Effector memory CD4-positive, alpha-beta T cell (primary cell): Measurements from ENCODE around the gene YOD1.

Source experiments
- DNase-seq, 3 donors: peaks; one replicate each; pipeline ENCODE4 v3.0.0-alpha.2; 2020
- H3K27ac ChIP-seq: 2 replicates; pipeline ENCODE4 v1.7.0; 2013; ENCODE audit warnings: mild to moderate bottlenecking, low read length, moderate library complexity; ENCODE audit not compliant: insufficient read depth, poor library complexity, severe bottlenecking
- H3K27me3 ChIP-seq: replicated peaks from 2 replicates; pipeline ENCODE4 v1.7.0; 2013; ENCODE audit warnings: mild to moderate bottlenecking, low read length; ENCODE audit not compliant: insufficient read depth, control insufficient read depth, poor library complexity, severe bottlenecking
- H3K36me3 ChIP-seq: 2 replicates; pipeline ENCODE4 v1.7.0; 2013; ENCODE audit warnings: mild to moderate bottlenecking, low read length, moderate library complexity; ENCODE audit not compliant: control insufficient read depth, insufficient read depth
- H3K4me1 ChIP-seq: 2 replicates; pipeline ENCODE4 v1.7.0; 2013; ENCODE audit warnings: low read length, mild to moderate bottlenecking; ENCODE audit not compliant: control insufficient read depth, insufficient read depth, poor library complexity, severe bottlenecking
- H3K4me3 ChIP-seq: 2 replicates; pipeline ENCODE4 v1.7.0; 2013; ENCODE audit warnings: low read length, low read depth, mild to moderate bottlenecking; ENCODE audit not compliant: insufficient read depth, poor library complexity, severe bottlenecking
- H3K9me3 ChIP-seq: 2 replicates; pipeline ENCODE4 v1.7.0; 2013; ENCODE audit warnings: mild to moderate bottlenecking, low read length, moderate library complexity; ENCODE audit not compliant: control insufficient read depth

The YOD1 gene

DNA sequence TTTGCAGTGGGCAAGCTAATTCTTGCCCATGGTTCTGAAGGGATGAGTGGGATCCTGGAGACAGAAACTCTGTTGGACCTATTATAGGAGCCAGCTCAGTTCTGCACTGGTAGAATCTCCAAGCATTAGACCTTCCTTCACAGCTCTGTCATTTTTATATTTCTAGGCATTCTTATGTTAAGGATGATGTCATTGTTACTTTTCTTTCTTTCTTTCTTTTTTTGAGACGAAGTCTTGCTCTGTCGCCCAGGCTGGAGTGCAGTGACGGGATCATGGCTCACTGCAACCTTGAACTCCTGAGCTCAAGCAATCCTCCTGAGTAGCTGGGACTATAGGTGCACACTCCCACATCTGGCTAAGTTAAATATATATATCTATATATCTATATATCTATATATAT, 9.6 kb upstream of the YOD1 start:
- DNase-seq, result no peak
- no peaks in the 10 kb centered on the region for H3K27me3 ChIP-seq
- H3K36me3 ChIP-seq, result no peaks in the 10 kb centered on the region
- no peaks in the 10 kb centered on the region for H3K4me1 ChIP-seq
- no peak overlapping the region for H3K27ac ChIP-seq
- H3K4me3 ChIP-seq, result no peak overlapping the region
- no peaks in the 10 kb centered on the region for H3K9me3 ChIP-seq

DNA sequence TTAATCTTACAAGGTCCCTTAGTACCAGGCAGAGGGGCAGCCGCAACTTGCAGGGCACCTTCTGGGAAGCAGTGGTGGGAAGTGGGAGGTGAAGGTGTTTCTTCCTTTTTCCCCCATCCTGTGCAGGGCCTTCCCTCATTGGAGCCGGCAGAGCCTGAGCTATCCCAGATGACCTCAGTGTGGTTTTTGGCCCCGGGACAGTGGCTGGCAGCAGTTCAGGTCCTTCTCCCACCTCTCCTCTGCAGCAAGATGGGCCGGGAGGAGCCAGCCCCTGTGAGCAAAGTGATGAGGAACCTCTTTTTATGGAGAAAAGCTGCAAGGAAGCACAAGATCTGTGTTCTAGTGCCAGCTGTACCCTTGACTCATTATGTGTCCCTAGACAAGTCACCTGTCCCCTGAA, 8.9 kb upstream of the YOD1 start:
- no peak overlapping the region for H3K27ac ChIP-seq
- H3K27me3 ChIP-seq, result no peaks in the 10 kb centered on the region
- no peak for DNase-seq
- H3K9me3 ChIP-seq, result no peaks in the 10 kb centered on the region
- no peaks in the 10 kb centered on the region for H3K4me1 ChIP-seq
- H3K36me3 ChIP-seq, result no peaks in the 10 kb centered on the region
- H3K4me3 ChIP-seq, result no peak overlapping the region

DNA sequence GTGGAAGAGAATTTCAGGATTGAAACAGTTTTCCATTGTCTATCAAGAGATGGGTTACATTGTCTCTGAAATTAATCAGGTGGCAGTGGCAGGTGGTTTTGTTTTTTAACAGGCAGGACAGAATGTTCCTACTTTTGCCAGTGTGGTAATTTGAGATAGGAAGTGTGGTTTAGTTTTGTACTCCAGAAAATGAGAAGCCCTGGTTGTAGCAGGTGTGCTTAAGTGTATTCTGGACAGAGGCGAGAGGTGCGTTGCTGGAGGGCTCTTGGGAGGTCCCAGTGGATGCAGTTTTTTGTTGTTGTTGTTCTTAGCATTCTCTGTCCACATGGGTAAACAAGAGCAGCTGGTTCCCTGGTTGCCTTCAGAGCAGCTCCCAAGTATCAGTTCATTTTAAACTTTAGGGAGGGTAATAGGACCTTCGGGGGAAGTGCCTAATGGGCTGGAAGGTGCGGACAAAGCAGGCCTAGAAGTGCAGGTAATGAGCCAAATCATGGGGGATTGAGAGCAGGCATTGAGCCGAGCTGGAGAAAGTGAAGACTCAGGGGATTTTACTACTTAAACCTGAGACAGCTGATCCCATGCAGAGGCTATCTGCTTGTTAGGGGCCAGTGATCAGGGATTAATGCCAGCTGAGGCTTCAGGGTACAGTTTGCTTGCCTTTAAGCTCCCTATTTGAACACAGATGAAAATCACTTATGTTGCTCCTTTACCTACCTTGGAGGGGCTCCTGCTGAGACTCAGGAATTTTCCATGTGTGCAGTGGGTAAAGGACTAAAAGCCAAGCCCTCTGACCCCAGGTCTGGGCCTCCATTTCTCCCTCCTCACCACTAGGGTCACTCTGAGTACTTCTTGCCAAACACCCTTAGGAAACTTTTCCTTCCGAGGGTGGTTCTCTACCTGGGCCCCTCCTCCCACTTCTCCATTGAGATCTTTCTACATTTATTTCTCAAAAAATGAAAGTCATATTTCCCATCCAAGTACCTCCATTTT, 8.2 kb upstream of the YOD1 start:
- no peak overlapping the region for H3K27ac ChIP-seq
- DNase-seq, result no peak

DNA sequence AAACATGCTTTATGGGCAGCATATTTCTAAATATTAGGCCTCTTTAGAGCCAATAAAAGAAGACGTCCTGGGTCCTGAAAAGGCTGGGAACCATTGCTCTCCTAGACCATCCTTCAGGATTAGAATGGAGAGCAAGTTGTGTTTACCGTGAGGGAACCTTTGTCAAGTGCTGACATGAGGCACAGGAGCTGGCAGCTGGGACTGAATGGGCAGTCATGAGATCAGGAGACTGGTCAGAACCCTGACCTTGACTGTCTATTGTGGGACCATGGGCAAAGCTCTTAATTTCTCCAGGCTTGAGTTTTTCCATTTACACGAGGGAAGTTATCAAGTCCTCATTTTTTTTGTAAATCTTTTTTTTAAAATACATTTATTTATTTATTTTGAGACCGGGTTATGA, 7.2 kb upstream of the YOD1 start:
- H3K36me3 ChIP-seq, result no peaks in the 10 kb centered on the region
- no peaks in the 10 kb centered on the region for H3K27me3 ChIP-seq
- no peak overlapping the region for H3K4me3 ChIP-seq
- H3K4me1 ChIP-seq, result no peaks in the 10 kb centered on the region
- no peak for DNase-seq
- H3K9me3 ChIP-seq, result no peaks in the 10 kb centered on the region
- H3K27ac ChIP-seq, result no peak overlapping the region

More for the DNA sequence above, 8.2 kb upstream of the YOD1 start:
- no peak overlapping the region for H3K4me3 ChIP-seq
- H3K4me1 ChIP-seq, result no peaks in the 10 kb centered on the region
- no peaks in the 10 kb centered on the region for H3K9me3 ChIP-seq
- H3K27me3 ChIP-seq, result no peaks in the 10 kb centered on the region
- H3K36me3 ChIP-seq, result no peaks in the 10 kb centered on the region

DNA sequence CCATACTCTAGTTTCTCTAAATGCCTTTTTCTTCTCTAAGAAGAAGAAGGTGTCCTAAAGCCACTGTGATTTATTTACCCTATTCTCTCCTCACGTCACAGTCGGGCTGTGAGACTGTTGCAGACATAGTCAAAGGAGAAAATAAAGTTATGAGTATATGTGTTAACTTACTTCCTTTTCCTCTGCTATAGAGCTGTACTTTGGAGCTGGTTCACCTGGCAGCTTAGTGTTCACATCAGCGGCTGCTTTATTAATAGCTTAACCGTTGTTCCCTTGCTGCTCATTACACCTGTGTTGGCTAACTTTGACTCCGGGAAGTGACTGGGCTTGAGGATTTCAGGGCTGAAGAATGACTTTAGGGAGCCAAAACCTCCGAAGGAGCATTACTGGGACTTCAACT, 5.7 kb upstream of the YOD1 start:
- Histone ChIP-seq H3K36me3 (no peaks in the 10 kb centered on the region), H3K9me3 (no peaks in the 10 kb centered on the region), H3K4me3 (no peak overlapping the region), H3K27ac (no peak overlapping the region), H3K27me3 (no peaks in the 10 kb centered on the region), H3K4me1 (peaks cover 12% of the 10 kb centered on the region)
- no peak for DNase-seq

DNA sequence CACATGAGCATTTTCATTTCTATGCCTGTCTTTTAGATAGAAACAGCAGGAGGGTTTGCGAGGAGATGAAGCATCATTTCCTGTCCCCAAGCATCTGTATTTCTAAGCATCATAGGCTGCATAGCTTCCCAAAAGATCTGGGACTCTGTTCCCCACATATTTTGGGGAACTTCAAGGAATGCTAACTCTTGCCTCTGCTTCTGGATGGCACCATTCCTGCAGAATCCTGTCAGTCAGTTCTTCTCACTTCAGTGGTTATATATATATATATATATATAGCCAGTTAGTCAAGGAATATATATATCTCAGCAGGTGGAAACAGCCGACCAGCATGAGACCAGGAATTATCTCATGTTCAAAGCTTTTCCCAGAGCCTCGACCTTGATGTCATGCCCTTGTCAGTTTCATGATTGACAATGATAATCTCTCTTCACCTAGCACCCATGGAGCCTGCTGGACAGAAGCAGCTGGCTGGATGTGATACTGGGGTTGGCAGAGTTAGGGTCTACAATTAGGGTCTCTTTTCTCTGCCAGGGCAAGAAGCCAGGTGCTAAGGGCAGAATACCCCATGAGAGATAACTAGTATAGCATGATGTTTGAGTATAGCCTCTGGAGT, 4.5 kb upstream of the YOD1 start:
- no peaks in the 10 kb centered on the region for H3K9me3 ChIP-seq
- H3K4me3 ChIP-seq, result no peak overlapping the region
- DNase-seq, result no peak
- peaks cover 17% of the 10 kb centered on the region for H3K4me1 ChIP-seq
- no peaks in the 10 kb centered on the region for H3K27me3 ChIP-seq
- no peaks in the 10 kb centered on the region for H3K36me3 ChIP-seq
- H3K27ac ChIP-seq, result no peak overlapping the region

DNA sequence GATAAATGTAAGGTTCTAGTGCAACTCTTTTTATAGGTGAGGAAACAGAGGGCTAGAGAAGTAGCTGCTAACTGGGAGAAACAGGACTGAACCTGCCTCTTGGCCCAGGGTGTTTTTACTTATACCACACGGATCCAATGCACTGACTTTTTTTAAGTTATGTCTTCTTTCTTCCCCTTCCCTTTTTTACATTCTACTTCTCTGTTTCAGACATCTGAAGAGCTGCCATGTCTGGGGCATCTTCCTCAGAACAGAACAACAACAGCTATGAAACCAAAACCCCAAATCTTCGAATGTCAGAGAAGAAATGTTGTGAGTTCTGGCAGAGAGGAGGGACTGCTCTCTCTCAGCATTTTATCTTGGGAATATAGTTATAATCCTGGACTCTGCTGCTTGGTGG, 3.5 kb upstream of the YOD1 start:
- no peak overlapping the region for H3K27ac ChIP-seq

DNA sequence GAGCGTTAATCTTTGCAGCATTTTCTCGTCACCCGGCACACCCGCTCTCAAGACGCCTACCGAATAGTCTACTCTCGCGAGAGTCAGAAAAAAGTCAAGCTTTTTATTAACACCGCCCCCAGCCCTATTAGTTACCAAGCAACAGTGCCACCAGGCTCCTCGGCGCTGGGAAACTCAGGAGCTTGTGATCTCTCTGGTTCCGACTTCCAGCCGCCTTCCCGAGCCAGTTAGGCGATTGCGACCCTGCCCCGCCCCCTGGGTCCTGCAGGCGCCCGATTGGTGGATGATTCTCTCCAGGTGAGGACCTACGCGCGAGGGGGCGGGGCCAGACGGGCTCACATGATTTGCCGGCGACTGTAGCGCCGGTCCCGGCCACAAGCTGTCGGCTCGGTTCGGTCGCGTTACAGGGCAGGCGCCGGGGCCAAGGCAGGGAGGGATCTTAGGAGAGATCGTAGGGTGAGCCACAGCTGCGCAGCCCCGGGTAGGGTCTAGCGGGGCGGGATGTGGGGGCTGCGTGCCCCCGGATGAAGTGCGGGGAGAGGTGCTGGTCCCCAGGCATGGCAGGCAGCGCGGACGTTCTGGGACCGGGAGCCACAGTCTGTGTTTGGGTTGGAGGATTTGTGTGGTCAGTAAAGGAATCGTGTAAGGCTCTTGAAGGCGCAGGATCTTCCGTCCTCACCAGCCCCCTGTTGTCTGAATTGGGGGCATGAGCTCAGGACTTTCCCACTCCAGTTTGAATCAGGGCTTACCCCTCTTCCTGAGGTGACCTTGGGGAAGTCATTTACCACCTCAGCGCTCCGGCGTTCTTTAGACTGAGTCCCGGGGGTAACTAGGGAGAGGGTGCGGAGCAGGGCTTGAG, 2.1 kb upstream of the YOD1 start, which contains the start of gene PFKFB2:
Gene PFKFB2, plus strand, starts transcription at position 365 of the 859 bp plus-strand sequence. CDS start 1,443 bp downstream, outside the sequence.
- Histone ChIP-seq H3K36me3 (peaks cover 12% of the 10 kb centered on the region), H3K4me1 (peaks cover 20% of the 10 kb centered on the region), H3K27me3 (no peaks in the 10 kb centered on the region), H3K9me3 (no peaks in the 10 kb centered on the region), H3K4me3 (peak within 1 kb of the TSS; percentile 59), H3K27ac (peak within 1 kb of the TSS; percentile 68)
- peak; percentile 89 to 93 (median 91) for DNase-seq

More for the DNA sequence above, 3.5 kb upstream of the YOD1 start:
- H3K36me3 ChIP-seq, result peaks cover under 1% of the 10 kb centered on the region
- H3K4me3 ChIP-seq, result no peak overlapping the region
- H3K9me3 ChIP-seq, result no peaks in the 10 kb centered on the region
- no peaks in the 10 kb centered on the region for H3K27me3 ChIP-seq
- DNase-seq, result no peak
- H3K4me1 ChIP-seq, result peaks cover 20% of the 10 kb centered on the region

DNA sequence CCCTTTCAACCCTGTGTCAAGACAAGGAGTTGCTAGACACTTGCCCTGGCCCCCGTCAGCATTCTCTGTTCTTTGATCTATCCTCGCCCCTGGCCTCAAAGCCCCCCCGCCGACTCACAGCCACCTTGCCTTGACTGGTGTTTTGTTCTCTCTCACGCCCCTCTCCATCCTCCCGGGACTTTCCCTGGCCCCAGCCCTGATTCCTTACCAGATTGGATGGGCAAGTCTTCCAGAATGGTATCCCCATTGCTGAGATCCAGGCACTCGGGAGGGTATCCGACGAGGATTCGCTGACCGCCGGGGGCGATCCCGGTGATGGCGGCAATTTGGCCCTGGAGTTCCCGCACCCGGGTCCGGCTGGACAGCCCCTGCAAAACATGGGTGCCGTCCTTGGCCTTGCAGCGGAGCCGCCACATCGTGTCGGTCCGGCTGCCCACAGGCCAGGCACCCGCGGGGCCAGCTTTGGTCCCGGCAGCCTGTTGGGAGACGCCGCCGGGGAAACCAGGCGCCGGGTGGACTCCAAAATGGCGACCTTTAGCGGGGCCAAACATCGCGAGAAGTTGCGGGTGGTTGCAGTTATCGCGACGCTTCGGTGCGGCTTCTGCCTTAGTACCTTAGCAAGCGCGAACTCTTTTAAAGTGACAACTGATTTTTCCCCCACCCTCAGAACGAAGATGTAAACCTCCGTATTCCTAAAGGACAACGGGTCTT, 373 bp downstream of the YOD1 start:
- H3K27me3 ChIP-seq, result no peaks in the 10 kb centered on the region
- H3K4me1 ChIP-seq, result peaks cover 20% of the 10 kb centered on the region
- no peaks in the 10 kb centered on the region for H3K9me3 ChIP-seq

More for the DNA sequence above, 373 bp downstream of the YOD1 start:
- DNase-seq, result peak; percentile 76 to 85 (median 79)
- Histone ChIP-seq H3K4me3 (peak overlapping the region; percentile 98), H3K36me3 (peaks cover 16% of the 10 kb centered on the region), H3K27ac (peak overlapping the region; percentile 79)
